ENCODE measurements around the gene EEF2K.

The EEF2K gene

GRCh38 chr16:22225060-22225459 is 19.0 kb downstream of the EEF2K start:
- H3K9ac ChIP-seq (ENCODE audit: low read depth, low read length, poor library complexity, severe bottlenecking): no peak overlapping the region
- TF ChIP-seq CTCF (conservative IDR thresholded peaks at IDR 0.05; ENCODE audit: low read length) (no peak), EZH2phosphoT487 (IDR thresholded peaks at IDR 0.05; ENCODE audit: borderline replicate concordance) (no peak)
- H4K20me1 ChIP-seq (ENCODE audit: insufficient read depth, low read length, poor library complexity, severe bottlenecking): no peaks in the 10 kb centered on the region
- no peaks in the 10 kb centered on the region for H3K9me3 ChIP-seq (ENCODE audit: insufficient read depth, low read depth, low read length)
- H2AFZ ChIP-seq (ENCODE audit: low read length): no peak overlapping the region
- no peaks in the 10 kb centered on the region for H3K9me2 ChIP-seq (replicated peaks; ENCODE audit: low read depth, low read length)
- peaks cover 15% of the 10 kb centered on the region; the same call in 1 of the 2 replicates for H3K79me2 ChIP-seq (ENCODE audit: insufficient read depth, low read length)
- no peak overlapping the region for H3K4me2 ChIP-seq (ENCODE audit: low read depth, low read length, poor library complexity, severe bottlenecking)
- H3K4me1 ChIP-seq (ENCODE audit: insufficient read depth, low read length, poor library complexity, severe bottlenecking): no peaks in the 10 kb centered on the region
- no peaks in the 10 kb centered on the region for H3F3A ChIP-seq (ENCODE audit: low read depth)
- H3K27me3 ChIP-seq (ENCODE audit: insufficient read depth, low read length, poor library complexity, severe bottlenecking): no peaks in the 10 kb centered on the region
- H3K36me3 ChIP-seq (ENCODE audit: insufficient read depth, low read length): peaks cover 22% of the 10 kb centered on the region; the same call in 1 of the 2 replicates
- no peak overlapping the region for H3K4me3 ChIP-seq (ENCODE audit: low read length, poor library complexity, severe bottlenecking)

GRCh38 chr16:22229889-22230288 is 23.8 kb downstream of the EEF2K start:
- Histone ChIP-seq H3K79me2 (ENCODE audit: insufficient read depth, low read length) (peaks cover 6% of the 10 kb centered on the region; the same call in 1 of the 2 replicates), H3K9me3 (ENCODE audit: insufficient read depth, low read depth, low read length) (no peaks in the 10 kb centered on the region), H3F3A (ENCODE audit: low read depth) (no peaks in the 10 kb centered on the region), H3K4me2 (ENCODE audit: low read depth, low read length, poor library complexity, severe bottlenecking) (no peak overlapping the region), H3K9me2 (replicated peaks; ENCODE audit: low read depth, low read length) (no peaks in the 10 kb centered on the region), H3K27me3 (ENCODE audit: insufficient read depth, low read length, poor library complexity, severe bottlenecking) (no peaks in the 10 kb centered on the region), H4K20me1 (ENCODE audit: insufficient read depth, low read length, poor library complexity, severe bottlenecking) (no peaks in the 10 kb centered on the region), H2AFZ (ENCODE audit: low read length) (no peak overlapping the region), H3K9ac (ENCODE audit: low read depth, low read length, poor library complexity, severe bottlenecking) (no peak overlapping the region), H3K36me3 (ENCODE audit: insufficient read depth, low read length) (peaks cover 23% of the 10 kb centered on the region; the same call in 1 of the 2 replicates), H3K4me1 (ENCODE audit: insufficient read depth, low read length, poor library complexity, severe bottlenecking) (no peaks in the 10 kb centered on the region), H3K4me3 (ENCODE audit: low read length, poor library complexity, severe bottlenecking) (no peak overlapping the region)
- TF ChIP-seq EZH2phosphoT487 (IDR thresholded peaks at IDR 0.05; ENCODE audit: borderline replicate concordance) (no peak), CTCF (conservative IDR thresholded peaks at IDR 0.05; ENCODE audit: low read length) (no peak)

- Histone ChIP-seq H3K9me3 (ENCODE audit: insufficient read depth, low read depth, low read length) (no peaks in the 10 kb centered on the region), H3K4me3 (ENCODE audit: low read length, poor library complexity, severe bottlenecking) (no peak overlapping the region)
These were observed 26.4 kb downstream of the EEF2K start for GRCh38 chr16:22232277-22233036.

More at GRCh38 chr16:22232277-22233036, 26.4 kb downstream of the EEF2K start:
- H3K27me3 ChIP-seq (ENCODE audit: insufficient read depth, low read length, poor library complexity, severe bottlenecking): no peaks in the 10 kb centered on the region
- no peak overlapping the region for H2AFZ ChIP-seq (ENCODE audit: low read length)
- H4K20me1 ChIP-seq (ENCODE audit: insufficient read depth, low read length, poor library complexity, severe bottlenecking): no peaks in the 10 kb centered on the region
- H3F3A ChIP-seq (ENCODE audit: low read depth): no peaks in the 10 kb centered on the region
- H3K9ac ChIP-seq (ENCODE audit: low read depth, low read length, poor library complexity, severe bottlenecking): no peak overlapping the region
- no peaks in the 10 kb centered on the region; the same call in 1 of the 2 replicates for H3K79me2 ChIP-seq (ENCODE audit: insufficient read depth, low read length)
- no peaks in the 10 kb centered on the region for H3K4me1 ChIP-seq (ENCODE audit: insufficient read depth, low read length, poor library complexity, severe bottlenecking)
- no peak overlapping the region for H3K4me2 ChIP-seq (ENCODE audit: low read depth, low read length, poor library complexity, severe bottlenecking)
- no peaks in the 10 kb centered on the region for H3K9me2 ChIP-seq (replicated peaks; ENCODE audit: low read depth, low read length)
- peaks cover 12% of the 10 kb centered on the region; the same call in 1 of the 2 replicates for H3K36me3 ChIP-seq (ENCODE audit: insufficient read depth, low read length)
- TF ChIP-seq EZH2phosphoT487 (IDR thresholded peaks at IDR 0.05; ENCODE audit: borderline replicate concordance): no peak
- TF ChIP-seq CTCF (conservative IDR thresholded peaks at IDR 0.05; ENCODE audit: low read length): no peak
